IMR-90 (cell line): Measurements from ENCODE around the gene KATNA1.

ENCODE experiments used
- BHLHE40 ChIP-seq: fragments of 150-350 bp; IDR thresholded peaks from 2 replicates; pipeline ENCODE4 v1.6.1; 2016; ENCODE audit warnings: mild to moderate bottlenecking, low read depth, low read length
- CEBPB ChIP-seq: IDR thresholded peaks from 2 replicates; pipeline ENCODE4 v1.6.1; 2012; ENCODE audit warnings: low read depth, low read length, improper control_type of control experiment
- CHD1 ChIP-seq: IDR thresholded peaks from 2 replicates; pipeline ENCODE4 v1.6.1; 2012; ENCODE audit warnings: low read depth, low read length, improper control_type of control experiment
- CTCF ChIP-seq: conservative IDR thresholded peaks from 2 replicates; pipeline ENCODE4 v1.5.1; 2012; ENCODE audit warnings: mild to moderate bottlenecking, low read depth, low read length, improper control_type of control experiment
- MAFK ChIP-seq: IDR thresholded peaks from 2 replicates; pipeline ENCODE4 v1.6.1; 2012; ENCODE audit warnings: low read depth, low read length, improper control_type of control experiment
- MXI1 ChIP-seq: IDR thresholded peaks from 2 replicates; pipeline ENCODE4 v1.6.1; 2012; ENCODE audit warnings: low read depth, mild to moderate bottlenecking, low read length, moderate library complexity, borderline replicate concordance
- NFE2L2 ChIP-seq: fragments of 150-350 bp; IDR thresholded peaks from 2 replicates; pipeline ENCODE4 v1.6.1; 2016; ENCODE audit warnings: low read depth, mild to moderate bottlenecking, low read length
- POLR2A ChIP-seq: IDR thresholded peaks from 2 replicates; pipeline ENCODE4 v1.6.1; 2012; ENCODE audit warnings: mild to moderate bottlenecking, low read depth, low read length
- RAD21 ChIP-seq: IDR thresholded peaks from 2 replicates; pipeline ENCODE4 v1.6.1; 2012; ENCODE audit warnings: low read length, improper control_type of control experiment
- RCOR1 ChIP-seq: IDR thresholded peaks from 2 replicates; pipeline ENCODE4 v1.6.1; 2012; ENCODE audit warnings: mild to moderate bottlenecking, low read length, improper control_type of control experiment; ENCODE audit not compliant: insufficient replicate concordance
- RFX5 ChIP-seq: IDR thresholded peaks from 2 replicates; pipeline ENCODE4 v1.8.0; 2012; ENCODE audit warnings: low read depth, mild to moderate bottlenecking, low read length, moderate library complexity
- SMC3 ChIP-seq: fragments of 150-350 bp; IDR thresholded peaks from 2 replicates; pipeline ENCODE4 v1.6.1; 2016; ENCODE audit warnings: low read depth, mild to moderate bottlenecking, antibody characterized with exemption, low read length, moderate library complexity
- USF2 ChIP-seq: fragments of 150-350 bp; IDR thresholded peaks from 2 replicates; pipeline ENCODE4 v1.6.1; 2017; ENCODE audit warnings: mild to moderate bottlenecking, antibody characterized with exemption, low read length, low read depth

- TF ChIP-seq MXI1 (no peak), CTCF (no peak), RCOR1 (no peak), NFE2L2 (no peak), POLR2A (no peak), MAFK (no peak), RFX5 (no peak), BHLHE40 (no peak), USF2 (no peak), CEBPB (no peak), CHD1 (no peak), RAD21 (no peak), SMC3 (no peak)
Measured at GRCh38 chr6:149691201-149691600, 42.7 kb upstream of the KATNA1 start.
